ENCODE measurements around the gene SNCAIP. TPM values are rescaled to one million over a fixed set of nuclear protein-coding genes. Genes with fewer than 3 reads are reported as not detected.

Gene SNCAIP
- total RNA-seq, 1 experiment from 2014 or later: 3.0 TPM

- Histone ChIP-seq H3K23ac (ENCODE audit: insufficient read length, low read depth, low read length) (no peak overlapping the region), H3K56ac (ENCODE audit: insufficient read length, low read depth, low read length) (no peak overlapping the region), H3T11ph (ENCODE audit: low read length) (no peak overlapping the region), H2BK20ac (ENCODE audit: low read depth, low read length, poor library complexity, severe bottlenecking) (no peak overlapping the region), H4K20me1 (ENCODE audit: control insufficient read depth, insufficient read depth, insufficient read length) (no peaks in the 10 kb centered on the region), H3K79me1 (ENCODE audit: insufficient read depth, low read depth, low read length, poor library complexity, severe bottlenecking) (no peaks in the 10 kb centered on the region), H3K4me1 (ENCODE audit: insufficient read depth, low read length) (no peaks in the 10 kb centered on the region; the same call in 1 of the 2 replicates), H3K9me3 (ENCODE audit: control insufficient read depth, low read depth, low read length) (no peaks in the 10 kb centered on the region), H3K18ac (ENCODE audit: insufficient read length, low read depth, low read length) (no peak overlapping the region), H4K91ac (ENCODE audit: insufficient read length, low read depth, low read length) (no peak overlapping the region), H3K27ac (ENCODE audit: insufficient read length, low read depth, low read length) (no peak overlapping the region), H3K23me2 (ENCODE audit: insufficient read length, low read depth, low read length, poor library complexity, severe bottlenecking) (no peaks in the 10 kb centered on the region), H3K79me2 (ENCODE audit: insufficient read depth, low read length) (no peaks in the 10 kb centered on the region), H3K4ac (ENCODE audit: low read depth, low read length) (no peak overlapping the region), H4K5ac (ENCODE audit: insufficient read length, low read depth, low read length) (no peak overlapping the region), H3K9ac (ENCODE audit: extremely low read depth, insufficient read length, low read length) (no peak overlapping the region), H3K14ac (ENCODE audit: insufficient read depth, low read length) (no peak overlapping the region), H4K8ac (replicated peaks; ENCODE audit: insufficient read length, low read depth, low read length) (no peak overlapping the region), H2BK12ac (ENCODE audit: insufficient read length, low read depth, low read length) (no peak overlapping the region), H2BK120ac (ENCODE audit: low read depth, low read length, poor library complexity, severe bottlenecking) (no peak overlapping the region), H2BK15ac (ENCODE audit: low read depth, low read length) (no peak overlapping the region), H3K4me2 (ENCODE audit: insufficient read depth, insufficient read length, low read length) (no peak overlapping the region), H2AK5ac (ENCODE audit: insufficient read length, low read length) (no peak overlapping the region), H2AFZ (ENCODE audit: low read length) (no peak overlapping the region), H2BK5ac (ENCODE audit: insufficient read length, low read length) (no peak overlapping the region), H3K27me3 (ENCODE audit: insufficient read depth, low read length) (no peaks in the 10 kb centered on the region)
- Mint-ChIP-seq H3K27ac (no peak overlapping the region), H3K9me3 (no peaks in the 10 kb centered on the region), H3K4me3 (no peak overlapping the region), H3K4me1 (peaks cover 29 to 54% of the 10 kb centered on the region in 2 experiments), H3K27me3 (ENCODE audit: low read depth) (no peaks in the 10 kb centered on the region), H3K36me3 (ENCODE audit: insufficient read depth in 1 of 3, low read depth in 3 of 3) (peaks cover 0 to 3% (median 2%) of the 10 kb centered on the region in 3 experiments; a peak in 4 of 7 replicates)
- no peak for DNase-seq
- WGBS (ENCODE audit: extremely low coverage, insufficient read length, low lambda C conversion rate): no CpG with 5 or more reads among the region's 2 CpGs
- TF ChIP-seq, protein P1, sequence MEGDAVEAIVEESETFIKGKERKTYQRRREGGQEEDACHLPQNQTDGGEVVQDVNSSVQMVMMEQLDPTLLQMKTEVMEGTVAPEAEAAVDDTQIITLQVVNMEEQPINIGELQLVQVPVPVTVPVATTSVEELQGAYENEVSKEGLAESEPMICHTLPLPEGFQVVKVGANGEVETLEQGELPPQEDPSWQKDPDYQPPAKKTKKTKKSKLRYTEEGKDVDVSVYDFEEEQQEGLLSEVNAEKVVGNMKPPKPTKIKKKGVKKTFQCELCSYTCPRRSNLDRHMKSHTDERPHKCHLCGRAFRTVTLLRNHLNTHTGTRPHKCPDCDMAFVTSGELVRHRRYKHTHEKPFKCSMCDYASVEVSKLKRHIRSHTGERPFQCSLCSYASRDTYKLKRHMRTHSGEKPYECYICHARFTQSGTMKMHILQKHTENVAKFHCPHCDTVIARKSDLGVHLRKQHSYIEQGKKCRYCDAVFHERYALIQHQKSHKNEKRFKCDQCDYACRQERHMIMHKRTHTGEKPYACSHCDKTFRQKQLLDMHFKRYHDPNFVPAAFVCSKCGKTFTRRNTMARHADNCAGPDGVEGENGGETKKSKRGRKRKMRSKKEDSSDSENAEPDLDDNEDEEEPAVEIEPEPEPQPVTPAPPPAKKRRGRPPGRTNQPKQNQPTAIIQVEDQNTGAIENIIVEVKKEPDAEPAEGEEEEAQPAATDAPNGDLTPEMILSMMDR (conservative IDR thresholded peaks at IDR 0.05): no peak
Measured at GRCh38 chr5:122464191-122464590, 152.2 kb downstream of the SNCAIP start.
